H1 (cell line): Measurements from ENCODE around the gene ZNF608. TPM values are rescaled to one million over a fixed set of nuclear protein-coding genes. Genes with fewer than 3 reads are reported as not detected.

Experiments
- CEBPB ChIP-seq: IDR thresholded peaks from 2 replicates; pipeline ENCODE4 v1.6.1; 2012; ENCODE audit warnings: low read depth, low read length
- CHD1 ChIP-seq: IDR thresholded peaks from 2 replicates; pipeline ENCODE4 v1.6.1; 2012; ENCODE audit warnings: low read depth, low read length, improper control_type of control experiment
- CHD7 ChIP-seq: fragments of 300-600 bp; sonication (generic); IDR thresholded peaks from 2 replicates; pipeline ENCODE4 v1.7.1; 2012; ENCODE audit warnings: low read length, moderate library complexity, mild to moderate bottlenecking, inconsistent platforms; ENCODE audit not compliant: insufficient replicate concordance
- EGR1 ChIP-seq: IDR thresholded peaks from 2 replicates; pipeline ENCODE4 v1.6.1; 2011; ENCODE audit warnings: low read depth, low read length, borderline replicate concordance
- EP300 ChIP-seq, 2 experiments: IDR thresholded peaks; 1 replicate in 1 of 2; 2 replicates in 1 of 2; pipeline ENCODE4 v1.6.1; 2011 to 2012; ENCODE audit warnings: low read depth in 2 of 2, low read length in 2 of 2, mild to moderate bottlenecking in 2 of 2, borderline replicate concordance in 1 of 2, inconsistent platforms in 1 of 2, moderate library complexity in 1 of 2
- POU5F1 ChIP-seq: IDR thresholded peaks from 2 replicates; pipeline ENCODE4 v1.6.1; 2011; ENCODE audit warnings: low read depth, mild to moderate bottlenecking, low read length, moderate library complexity
- RAD21 ChIP-seq, 2 experiments: IDR thresholded peaks in 1 of 2; conservative IDR thresholded peaks in 1 of 2; 2 replicates each; pipeline ENCODE4 v1.6.1; 2011; ENCODE audit warnings: low read depth in 2 of 2, low read length in 2 of 2, improper control_type of control experiment in 1 of 2, inconsistent platforms in 1 of 2, mild to moderate bottlenecking in 1 of 2, moderate library complexity in 1 of 2
- SIN3A ChIP-seq, 2 experiments: IDR thresholded peaks in 1 of 2; conservative IDR thresholded peaks in 1 of 2; 2 replicates each; pipeline ENCODE4 v1.6.1; 2011 to 2012; ENCODE audit warnings: low read length in 2 of 2, improper control_type of control experiment in 1 of 2, low read depth in 1 of 2, mild to moderate bottlenecking in 1 of 2
- SP4 ChIP-seq: IDR thresholded peaks from 2 replicates; pipeline ENCODE4 v1.6.1; 2012; ENCODE audit warnings: low read length, inconsistent platforms
- USF2 ChIP-seq: IDR thresholded peaks from 2 replicates; pipeline ENCODE4 v1.6.1; 2011; ENCODE audit warnings: low read length, improper control_type of control experiment
- polyA plus RNA-seq, 7 experiments: library from polyadenylated mRNA; depleted of rRNA in 3 of 7; stranded (reverse) in 5 of 7; unstranded in 2 of 7; fragments of >200 nt in 5 of 7; fragments of 200-250 nt in 2 of 7; gene quantifications; 1 replicate in 5 of 7; 2 replicates in 1 of 7; 4 replicates in 1 of 7; pipeline versions ENCODE4 v1.2.1 to v1.2.3, GENCODE V29; 2011 to 2013; ENCODE audit warnings: missing spikeins in 2 of 7, mixed read lengths in 2 of 7
- total RNA-seq: library from RNA; stranded (reverse); fragmentation: NEBNext Ultra II Directional; extraction: Animal tissue kit (Norgen Biotek cat#: 25700); gene quantifications from 2 replicates; pipeline ENCODE4 v1.2.1, GENCODE V29; 2021

The ZNF608 gene
- total and polyA plus RNA-seq, 2 of the 8 experiments (the other 6 are each of a cell fraction or from before 2014, with no cell fraction given), result 17.2 to 40.8 TPM

GRCh38 chr5:124737651-124738050 is 8.8 kb downstream of the ZNF608 start (continued):
- peak; percentile 92 for TF ChIP-seq CHD7
- TF ChIP-seq USF2, result no peak
- TF ChIP-seq RAD21 (IDR thresholded peaks at IDR 0.05 in 1 of 2, conservative IDR thresholded peaks at IDR 0.05 in 1 of 2; ENCODE audit: low read depth in 2 of 2, low read length in 2 of 2), result no peak
- TF ChIP-seq CEBPB, result peak; percentile 7; the same call in 1 of the 2 replicates
- TF ChIP-seq EP300 (IDR thresholded peaks at IDR 0.05; ENCODE audit: borderline replicate concordance in 1 of 2, low read depth in 2 of 2, low read length in 2 of 2), result peak in 1 of 2 experiments; percentile 81; a peak in 1 of 3 replicates
- TF ChIP-seq SIN3A (conservative IDR thresholded peaks at IDR 0.05 in 1 of 2, IDR thresholded peaks at IDR 0.05 in 1 of 2; ENCODE audit: low read depth in 1 of 2, low read length in 2 of 2), result 0 out of 4 replicates have a peak, but pooled peaks of 1 of the 2 experiments have one; percentile 36
- 0 out of 2 replicates have a peak, but pooled peaks have one; percentile 70 for TF ChIP-seq POU5F1
- TF ChIP-seq EGR1, result no peak
- no peak for TF ChIP-seq SP4
- no peak for TF ChIP-seq CHD1
